Liver (tissue), 3 donors: ENCODE data around the gene CAP2.

Experiments
- CTCF ChIP-seq: fragments of 150-350 bp; IDR thresholded peaks from 2 replicates; pipeline ENCODE4 v1.5.1; 2017; ENCODE audit warnings: improper control_type of control experiment, low read depth, low read length; ENCODE audit not compliant: missing input control
- EGR1 ChIP-seq, 2 donors: IDR thresholded peaks; 2 replicates each; pipeline ENCODE4 v1.6.1; 2016 to 2018; ENCODE audit warnings: antibody characterized with exemption in 2 of 2, low read depth in 2 of 2
- FOXA1 ChIP-seq: IDR thresholded peaks from 2 replicates; pipeline ENCODE4 v1.6.1; 2016; ENCODE audit warnings: antibody characterized with exemption
- RAD21 ChIP-seq, 2 donors: IDR thresholded peaks; 2 replicates each; pipeline ENCODE4 v1.6.1; 2016; ENCODE audit warnings: antibody characterized with exemption in 2 of 2, mild to moderate bottlenecking in 2 of 2
- RXRA ChIP-seq, 2 donors: IDR thresholded peaks; 2 replicates each; pipeline ENCODE4 v1.6.1; 2017 to 2018; ENCODE audit warnings: antibody characterized with exemption in 2 of 2, mild to moderate bottlenecking in 1 of 2
- SP1 ChIP-seq: IDR thresholded peaks from 2 replicates; pipeline ENCODE4 v1.6.1; 2018; ENCODE audit warnings: antibody characterized with exemption, mild to moderate bottlenecking
- TAF1 ChIP-seq: conservative IDR thresholded peaks from 2 replicates; pipeline ENCODE4 v1.6.1; 2016; ENCODE audit warnings: antibody characterized with exemption, mild to moderate bottlenecking
- YY1 ChIP-seq: IDR thresholded peaks from 2 replicates; pipeline ENCODE4 v1.6.1; 2016; ENCODE audit warnings: antibody characterized with exemption, mild to moderate bottlenecking
- ZBTB33 ChIP-seq: IDR thresholded peaks from 2 replicates; pipeline ENCODE4 v1.6.1; 2016; ENCODE audit warnings: antibody characterized with exemption
- TF ChIP-seq, protein P1 (sequence below): IDR thresholded peaks from 2 replicates; pipeline ENCODE4 v1.6.1; 2016; ENCODE audit warnings: antibody characterized with exemption
- TF ChIP-seq, protein P2 (sequence below): IDR thresholded peaks from 2 replicates; pipeline ENCODE4 v1.6.1; 2016; ENCODE audit warnings: antibody characterized with exemption
- TF ChIP-seq, protein P3 (sequence below): IDR thresholded peaks from 2 replicates; pipeline ENCODE4 v1.6.1; 2016; ENCODE audit warnings: antibody characterized with exemption, mild to moderate bottlenecking
- donor health status: healthy.
- donor health status: healthy.

DNA sequence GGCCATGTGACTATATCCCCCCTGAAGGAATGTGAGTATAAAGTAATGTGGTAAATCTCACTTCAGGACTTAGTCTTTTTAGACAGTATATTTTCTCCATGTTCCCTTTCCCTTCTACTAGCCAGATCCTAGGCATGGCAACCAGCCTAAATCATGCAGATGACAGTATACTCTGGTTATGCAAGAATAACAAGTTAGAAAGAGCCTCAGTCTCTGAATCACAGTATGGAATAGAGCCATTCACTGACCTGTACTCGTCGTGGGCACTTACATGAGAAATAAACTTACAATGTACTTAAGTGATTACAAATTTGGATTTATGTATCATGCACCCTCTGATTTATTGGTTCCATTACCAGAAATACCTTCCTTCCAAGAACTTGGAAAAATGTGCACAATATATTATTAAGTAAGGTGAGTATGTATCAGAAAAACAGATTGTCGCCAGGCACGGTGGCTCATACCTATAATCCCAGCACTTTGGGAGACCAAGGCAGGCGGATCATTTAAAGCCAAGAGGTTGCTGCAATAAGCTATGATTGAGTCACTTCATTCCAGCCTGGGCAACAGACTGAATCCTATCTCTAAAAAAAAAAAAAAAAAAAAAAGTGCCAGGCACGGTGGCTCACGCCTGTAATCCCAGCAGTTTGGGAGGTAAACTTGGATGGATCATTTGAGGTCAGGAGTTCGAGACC lies 181.6 kb downstream of the CAP2 start:
- TF ChIP-seq CTCF = no peak
- TF ChIP-seq YY1 = no peak
- TF ChIP-seq EGR1 (IDR thresholded peaks at IDR 0.05; ENCODE audit: low read depth in 2 of 2) = no peak
- TF ChIP-seq, protein P1, sequence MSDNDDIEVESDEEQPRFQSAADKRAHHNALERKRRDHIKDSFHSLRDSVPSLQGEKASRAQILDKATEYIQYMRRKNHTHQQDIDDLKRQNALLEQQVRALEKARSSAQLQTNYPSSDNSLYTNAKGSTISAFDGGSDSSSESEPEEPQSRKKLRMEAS = no peak
- TF ChIP-seq, protein P2, sequence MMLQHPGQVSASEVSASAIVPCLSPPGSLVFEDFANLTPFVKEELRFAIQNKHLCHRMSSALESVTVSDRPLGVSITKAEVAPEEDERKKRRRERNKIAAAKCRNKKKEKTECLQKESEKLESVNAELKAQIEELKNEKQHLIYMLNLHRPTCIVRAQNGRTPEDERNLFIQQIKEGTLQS = no peak
- no peak for TF ChIP-seq ZBTB33
- TF ChIP-seq RAD21 (IDR thresholded peaks at IDR 0.05) = no peak
- TF ChIP-seq SP1 = no peak
- TF ChIP-seq, protein P3, sequence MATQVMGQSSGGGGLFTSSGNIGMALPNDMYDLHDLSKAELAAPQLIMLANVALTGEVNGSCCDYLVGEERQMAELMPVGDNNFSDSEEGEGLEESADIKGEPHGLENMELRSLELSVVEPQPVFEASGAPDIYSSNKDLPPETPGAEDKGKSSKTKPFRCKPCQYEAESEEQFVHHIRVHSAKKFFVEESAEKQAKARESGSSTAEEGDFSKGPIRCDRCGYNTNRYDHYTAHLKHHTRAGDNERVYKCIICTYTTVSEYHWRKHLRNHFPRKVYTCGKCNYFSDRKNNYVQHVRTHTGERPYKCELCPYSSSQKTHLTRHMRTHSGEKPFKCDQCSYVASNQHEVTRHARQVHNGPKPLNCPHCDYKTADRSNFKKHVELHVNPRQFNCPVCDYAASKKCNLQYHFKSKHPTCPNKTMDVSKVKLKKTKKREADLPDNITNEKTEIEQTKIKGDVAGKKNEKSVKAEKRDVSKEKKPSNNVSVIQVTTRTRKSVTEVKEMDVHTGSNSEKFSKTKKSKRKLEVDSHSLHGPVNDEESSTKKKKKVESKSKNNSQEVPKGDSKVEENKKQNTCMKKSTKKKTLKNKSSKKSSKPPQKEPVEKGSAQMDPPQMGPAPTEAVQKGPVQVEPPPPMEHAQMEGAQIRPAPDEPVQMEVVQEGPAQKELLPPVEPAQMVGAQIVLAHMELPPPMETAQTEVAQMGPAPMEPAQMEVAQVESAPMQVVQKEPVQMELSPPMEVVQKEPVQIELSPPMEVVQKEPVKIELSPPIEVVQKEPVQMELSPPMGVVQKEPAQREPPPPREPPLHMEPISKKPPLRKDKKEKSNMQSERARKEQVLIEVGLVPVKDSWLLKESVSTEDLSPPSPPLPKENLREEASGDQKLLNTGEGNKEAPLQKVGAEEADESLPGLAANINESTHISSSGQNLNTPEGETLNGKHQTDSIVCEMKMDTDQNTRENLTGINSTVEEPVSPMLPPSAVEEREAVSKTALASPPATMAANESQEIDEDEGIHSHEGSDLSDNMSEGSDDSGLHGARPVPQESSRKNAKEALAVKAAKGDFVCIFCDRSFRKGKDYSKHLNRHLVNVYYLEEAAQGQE = no peak
- TF ChIP-seq RXRA (IDR thresholded peaks at IDR 0.05) = no peak
- TF ChIP-seq TAF1 = no peak
- no peak for TF ChIP-seq FOXA1
